GM21786 (cell line): Measurements from ENCODE around the gene BBS9.
A peak's percentile ranks its signal among the peaks of the same experiment; 100 is the strongest.
"Not testable (repeated sequence)": the region's sequence is repeated elsewhere in the genome, so short reads cannot be mapped to it uniquely, and the experiment has no call there.

Source experiments
- ATAC-seq: cut with Tn5 transposase; IDR thresholded peaks from one replicate; pipeline ENCODE4 v1.9.1; 2021; ENCODE audit not compliant: unreplicated experiment

BBS9 gene

GRCh38 chr7:33128990-33129805, at the start of gene BBS9:
BBS9 (plus strand) TSS chr7:33129564; CDS start chr7:33146253, 16,689 bp downstream.
- peak; percentile 100 for ATAC-seq

DNA sequence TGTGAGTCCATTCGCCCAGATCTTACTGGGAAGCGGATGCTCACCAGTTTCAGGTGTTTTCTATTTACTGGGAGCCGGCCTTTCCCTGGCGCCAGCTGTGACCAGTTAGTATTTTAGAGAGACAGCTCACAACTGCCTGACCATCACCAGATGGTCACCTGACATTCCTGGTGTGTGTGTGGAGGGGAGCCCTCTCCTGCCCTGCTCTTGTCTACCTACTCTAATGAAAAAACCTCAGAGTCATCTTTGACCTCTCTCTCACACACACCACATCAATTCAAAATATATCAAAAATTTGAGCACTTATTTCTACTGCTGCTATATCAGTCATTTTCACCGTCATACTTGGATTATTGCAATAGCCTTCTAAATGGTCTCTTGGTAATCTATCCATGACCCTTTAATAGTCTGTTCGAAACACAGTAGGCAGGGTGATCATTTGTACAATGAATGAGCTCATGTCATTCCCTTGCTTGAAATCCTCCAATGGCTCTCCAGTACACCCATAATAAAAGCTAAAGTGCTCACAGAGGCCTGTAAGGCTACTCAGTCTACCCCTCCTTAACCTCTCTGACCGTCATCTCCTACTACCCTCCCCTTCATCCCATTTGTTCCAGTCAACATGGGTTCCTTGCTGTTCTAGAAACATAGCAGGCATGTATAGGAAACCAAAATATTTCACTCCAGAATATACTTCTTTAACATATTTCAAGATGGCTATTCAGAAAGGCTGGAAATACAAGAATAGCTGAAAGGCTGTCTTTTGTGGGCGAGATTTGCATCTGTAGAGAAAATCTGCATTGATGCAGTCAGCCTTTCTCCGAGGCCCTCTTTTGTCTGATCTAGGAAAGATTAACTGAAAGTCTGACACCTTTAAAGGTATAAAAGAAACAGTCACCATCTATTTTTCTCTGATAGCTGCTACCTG, 49.3 kb upstream of the BBS9 start:
- no peak for ATAC-seq

- no peak for ATAC-seq
Observed at GRCh38 chr7:33087356-33087755, 42.0 kb upstream of the BBS9 start.

DNA sequence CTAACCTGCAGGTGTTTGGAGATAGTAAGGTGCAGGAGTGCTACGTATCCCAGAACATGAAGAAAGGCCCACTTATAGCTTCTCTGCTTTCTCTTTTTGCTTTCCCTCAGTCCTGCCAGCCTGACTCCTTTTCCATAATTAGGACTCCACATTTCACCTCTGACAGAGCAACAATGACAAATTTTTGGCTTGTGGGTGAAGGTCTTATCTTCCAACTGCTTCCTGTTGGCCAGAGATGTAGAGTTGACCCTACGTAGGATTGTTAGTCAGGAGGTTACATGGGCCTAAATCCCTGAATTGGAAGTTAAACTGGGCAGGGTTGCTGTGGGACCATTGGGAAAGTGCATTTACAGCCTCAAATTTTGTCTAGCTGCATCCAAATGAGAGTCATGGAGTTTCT, 41.5 kb upstream of the BBS9 start:
- ATAC-seq: no peak

GRCh38 chr7:33089142-33089541, 40.2 kb upstream of the BBS9 start:
- no peak for ATAC-seq

DNA sequence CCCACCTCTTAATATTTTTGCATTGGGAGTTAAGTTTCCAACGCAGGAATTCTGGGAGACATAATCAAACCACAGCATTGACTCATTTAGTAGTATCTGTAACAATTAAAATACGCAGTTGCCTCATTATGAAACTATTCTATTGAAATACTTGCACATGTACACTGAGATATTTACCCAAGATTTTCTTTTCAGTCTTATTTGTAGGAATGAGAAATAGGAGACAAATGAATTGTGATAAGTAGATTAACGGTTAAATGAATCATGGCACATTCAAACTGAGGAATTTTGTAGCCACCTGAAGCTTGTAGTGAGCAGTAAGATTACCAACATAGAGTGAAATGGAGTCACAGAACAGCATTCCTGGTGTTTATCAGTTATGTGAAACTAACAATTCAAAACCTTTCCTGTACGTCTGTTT, 38.2 kb upstream of the BBS9 start:
- ATAC-seq: no peak

GRCh38 chr7:33091641-33092191, 37.6 kb upstream of the BBS9 start:
- no peak for ATAC-seq

DNA sequence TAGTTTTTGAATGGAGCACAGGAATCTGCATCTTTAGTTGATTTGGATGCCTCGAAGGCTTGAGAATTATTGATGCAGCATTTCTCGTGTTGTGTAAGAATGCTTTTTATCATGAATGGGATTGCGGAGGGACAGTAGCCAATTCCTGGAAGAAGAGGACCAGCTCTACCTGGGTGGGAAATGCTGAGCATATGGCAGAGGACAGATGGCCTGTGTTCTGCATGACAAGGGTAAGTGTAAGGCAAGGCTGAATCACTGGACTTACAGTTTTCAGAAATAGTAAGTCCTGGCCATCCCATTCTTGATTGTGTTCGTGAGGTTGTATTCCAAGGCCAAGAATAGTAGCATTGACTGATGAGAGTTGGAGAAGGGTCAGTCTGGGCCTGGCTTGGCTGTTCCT, 36.1 kb upstream of the BBS9 start:
- no peak for ATAC-seq

GRCh38 chr7:33094745-33095275, 34.6 kb upstream of the BBS9 start:
- ATAC-seq: not testable (repeated sequence)

- no peak for ATAC-seq
Observed at GRCh38 chr7:33099154-33099940, 30.0 kb upstream of the BBS9 start.

DNA sequence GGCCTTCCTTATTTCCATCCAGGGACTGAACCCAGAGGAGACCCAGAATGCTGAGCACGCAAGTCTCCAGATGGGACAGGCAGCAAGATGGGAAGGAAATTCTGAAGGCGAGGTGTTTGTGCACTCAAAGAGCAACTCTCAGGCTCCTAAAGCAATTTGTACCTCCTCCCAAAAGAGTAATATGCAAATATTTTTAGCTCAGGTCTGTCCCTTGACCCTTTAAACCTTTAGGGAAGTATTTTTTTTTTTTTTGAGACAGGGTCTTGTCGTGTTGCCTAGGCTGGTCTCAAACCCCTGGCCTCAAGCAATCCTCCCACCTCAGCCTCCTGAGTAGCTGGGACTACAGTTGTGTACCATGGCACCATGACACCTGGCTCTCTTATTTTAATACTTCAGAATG, 28.6 kb upstream of the BBS9 start:
- no peak for ATAC-seq

GRCh38 chr7:33101906-33102305, 27.5 kb upstream of the BBS9 start:
- ATAC-seq: no peak

GRCh38 chr7:33107136-33108066, 22.0 kb upstream of the BBS9 start:
- ATAC-seq: peak; percentile 39

DNA sequence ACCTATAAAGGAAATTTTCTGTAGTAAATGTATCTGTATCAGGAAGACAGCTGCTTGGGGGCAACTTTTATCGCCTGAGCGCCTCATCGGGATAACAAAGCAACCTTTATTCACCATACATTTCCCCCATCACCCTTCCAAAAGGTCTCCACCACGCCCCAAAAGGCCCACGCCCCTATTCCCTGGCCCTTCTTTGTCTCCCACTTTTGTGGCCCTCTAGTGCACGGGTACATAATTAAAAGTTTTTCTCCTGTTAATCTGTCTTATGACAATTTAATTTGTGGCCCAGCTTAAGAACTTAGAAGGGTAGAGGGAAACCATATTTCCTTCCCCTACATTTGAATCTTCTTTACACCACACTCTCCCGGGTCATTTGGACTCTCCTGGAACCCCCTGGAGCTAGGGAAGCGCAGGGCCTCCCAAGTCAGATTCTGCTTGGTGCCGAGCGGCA, 20.8 kb upstream of the BBS9 start:
- peak; percentile 5 for ATAC-seq

DNA sequence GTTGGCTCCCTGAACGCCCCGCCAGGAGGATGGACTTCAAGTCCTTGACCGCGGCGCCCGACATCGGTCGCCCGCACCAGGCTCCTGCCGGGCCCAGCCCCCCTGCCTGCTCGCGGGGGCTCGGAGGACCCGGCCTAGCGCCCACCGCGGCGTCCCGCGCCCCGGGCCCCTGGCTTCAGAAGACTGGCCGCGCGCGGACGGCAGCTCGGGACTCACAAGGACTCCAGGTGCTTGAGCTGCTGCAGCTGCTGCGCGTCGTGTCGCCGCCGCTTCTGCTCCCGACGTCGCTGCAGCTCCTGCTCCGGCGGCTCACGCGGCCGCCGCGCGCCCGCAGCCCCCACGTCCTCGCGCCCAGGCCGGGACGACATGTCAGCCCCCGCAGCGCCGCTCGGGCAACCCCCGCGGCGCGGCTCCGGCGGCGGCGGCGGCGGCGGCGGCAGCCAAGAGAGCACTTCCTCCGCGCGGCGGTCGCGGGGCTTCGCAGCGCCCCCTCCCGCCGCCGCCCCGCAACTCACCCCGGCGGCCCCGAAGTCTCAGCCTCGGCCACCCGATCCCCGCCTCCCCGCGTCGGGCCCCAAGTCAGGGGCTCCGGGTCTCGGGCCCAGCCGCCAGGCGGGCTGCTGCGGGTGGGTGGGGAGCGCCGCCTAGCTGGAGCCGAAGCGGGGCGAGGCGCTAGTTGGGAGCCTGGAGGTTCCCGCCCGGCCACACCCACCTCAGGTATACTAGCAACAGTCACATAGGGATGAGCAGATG, 20.2 kb upstream of the BBS9 start, which contains the start of gene RP9:
Gene RP9 (minus strand): TSS at position 400 of the 753 bp plus-strand sequence. CDS start 32 bp downstream, at position 368.
- peak; percentile 73 for ATAC-seq

- no peak for ATAC-seq
Observed at GRCh38 chr7:33109758-33110238, 19.6 kb upstream of the BBS9 start.

DNA sequence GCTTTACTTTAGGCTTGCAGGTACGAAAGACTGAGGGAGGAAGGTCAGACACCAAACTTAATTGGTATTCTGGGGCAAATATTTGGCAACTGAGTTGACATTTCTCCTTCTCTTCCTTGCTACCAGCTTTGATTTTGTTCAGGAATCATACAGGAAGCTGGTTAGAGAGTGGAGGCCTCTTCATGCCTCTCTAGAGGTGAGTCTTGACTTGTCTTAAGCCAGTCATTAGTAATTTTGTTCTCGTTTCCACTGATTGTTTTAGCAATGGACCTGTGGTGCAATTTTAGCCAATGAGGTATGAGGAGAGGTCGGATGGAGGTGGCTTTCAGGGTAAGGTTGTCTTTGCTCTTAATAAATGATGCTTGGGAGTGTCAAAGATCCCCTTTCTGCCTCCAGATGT, 17.8 kb upstream of the BBS9 start:
- ATAC-seq: no peak

- no peak for ATAC-seq
Observed at GRCh38 chr7:33114976-33115375, 14.4 kb upstream of the BBS9 start.
